ENCODE data around the gene LDLRAD4.

The LDLRAD4 gene

DNA sequence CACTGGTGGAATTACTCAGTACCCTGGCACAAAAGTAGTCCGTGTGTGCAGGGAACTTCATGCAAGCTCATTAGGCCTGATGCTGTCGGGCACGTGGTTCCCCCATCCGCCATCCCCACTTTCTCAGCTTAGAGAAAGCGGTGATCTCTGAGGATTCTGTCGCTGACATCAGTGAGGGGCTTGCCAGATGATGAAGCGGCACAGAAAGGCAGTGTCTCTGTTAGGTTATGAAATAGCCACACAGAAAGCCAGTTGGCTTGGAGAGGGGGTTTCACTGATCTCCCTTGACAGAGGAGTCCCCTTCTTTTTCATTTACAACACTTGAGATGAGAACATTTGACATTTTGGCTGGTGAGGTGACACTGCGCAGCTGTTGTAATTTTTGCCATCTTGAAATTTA, 328.1 kb downstream of the LDLRAD4 start:
- DNase-seq = no peak

GRCh38 chr18:13547347-13547746, 328.8 kb downstream of the LDLRAD4 start:
- no peak for DNase-seq

DNA sequence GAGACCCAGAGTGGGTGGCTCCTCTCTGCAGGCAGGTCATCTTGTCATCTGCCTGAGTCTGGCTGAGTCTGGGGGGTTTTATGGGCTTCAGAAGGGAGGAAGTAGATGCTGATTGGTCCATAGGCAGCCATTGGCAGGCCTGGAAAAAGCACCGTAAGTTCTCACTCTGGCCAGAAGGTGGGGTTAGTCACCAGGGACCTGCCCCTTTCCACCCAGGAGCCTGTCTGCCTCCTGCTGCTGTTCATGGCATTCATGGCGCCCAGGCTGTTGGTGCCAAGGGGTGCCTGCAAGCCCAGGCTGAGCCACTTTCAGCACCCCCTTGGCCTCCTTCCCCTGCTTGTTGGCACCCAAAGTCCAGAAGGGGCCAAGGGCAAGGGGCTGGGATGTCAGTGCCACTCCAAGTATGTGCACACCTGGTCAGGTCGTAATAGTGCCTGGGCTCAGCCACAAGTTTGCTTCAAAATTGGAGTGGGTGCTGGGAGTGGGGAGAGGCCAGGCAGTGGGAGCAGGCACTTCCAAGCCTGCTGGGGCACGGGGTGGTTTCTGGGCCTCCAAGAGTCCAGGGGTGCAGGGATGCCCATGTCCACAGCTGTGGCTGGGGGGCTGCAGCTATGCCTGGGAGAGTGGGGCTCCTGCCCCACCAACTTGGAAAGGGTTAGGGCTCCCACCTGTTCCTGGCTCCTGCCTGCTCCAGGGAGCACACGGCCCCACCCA, 329.7 kb downstream of the LDLRAD4 start:
- no peak for DNase-seq

- no peak for DNase-seq
Measured at GRCh38 chr18:13548966-13549879, 330.7 kb downstream of the LDLRAD4 start.

GRCh38 chr18:13549880-13550232, 331.3 kb downstream of the LDLRAD4 start:
- no peak for DNase-seq

GRCh38 chr18:13550418-13551304, 332.1 kb downstream of the LDLRAD4 start:
- DNase-seq = no peak

DNA sequence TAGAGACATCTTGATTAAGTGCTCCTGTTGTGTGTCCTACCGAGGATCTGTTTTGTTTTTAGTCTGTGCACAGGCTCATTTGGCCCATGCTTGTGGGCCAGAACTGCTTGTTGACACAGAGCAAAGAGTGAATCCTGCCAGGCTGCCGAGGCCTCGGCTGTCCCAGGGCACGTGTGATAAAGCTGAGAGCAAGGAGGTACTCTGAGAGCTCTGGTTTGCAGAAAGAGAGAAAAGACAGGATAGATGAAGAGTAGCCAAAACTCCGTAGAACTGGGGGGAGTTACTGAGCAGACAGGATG, 332.7 kb downstream of the LDLRAD4 start:
- DNase-seq = no peak

DNA sequence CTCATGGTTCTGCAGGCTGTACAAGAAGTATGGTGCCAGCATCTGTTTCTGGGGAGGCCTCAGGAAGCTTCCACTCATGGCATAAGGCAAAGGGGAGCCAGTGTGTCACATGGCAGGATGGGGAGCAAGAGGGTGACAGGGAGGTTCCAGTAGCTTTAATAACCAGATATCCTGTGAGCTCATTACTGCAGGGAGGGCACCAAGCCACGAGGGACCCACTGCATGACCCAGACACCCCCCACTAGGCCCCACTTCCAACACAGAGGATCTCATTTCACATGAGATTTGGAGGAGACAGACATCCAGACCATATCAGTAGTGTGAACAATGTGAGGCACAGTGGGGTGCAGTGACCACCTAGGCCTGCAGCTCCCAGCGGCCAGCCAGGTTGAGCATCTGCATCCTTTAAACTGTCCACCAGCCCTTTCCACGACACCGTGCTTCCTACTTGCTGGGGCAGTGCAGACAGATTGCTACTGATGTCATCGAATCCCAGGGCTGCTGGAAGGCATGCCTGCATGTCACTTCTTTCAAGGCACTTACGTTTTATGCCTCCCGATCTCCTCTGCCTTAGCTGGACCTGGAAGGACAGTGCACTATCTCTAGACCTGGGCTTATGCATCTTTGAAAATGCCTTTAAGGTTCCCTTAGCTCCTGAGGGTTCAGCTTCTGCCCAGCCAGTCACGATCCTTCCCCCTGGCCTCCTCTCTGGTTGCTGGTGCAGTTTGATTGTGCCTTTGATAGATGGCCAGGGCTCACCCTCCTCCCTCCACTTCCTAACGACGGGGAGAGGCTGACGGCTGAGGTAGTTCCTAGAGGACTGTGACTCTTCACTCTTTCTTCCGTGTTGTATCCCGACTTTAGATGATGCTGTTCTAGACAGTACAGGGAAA, 333.5 kb downstream of the LDLRAD4 start:
- no peak for DNase-seq

DNA sequence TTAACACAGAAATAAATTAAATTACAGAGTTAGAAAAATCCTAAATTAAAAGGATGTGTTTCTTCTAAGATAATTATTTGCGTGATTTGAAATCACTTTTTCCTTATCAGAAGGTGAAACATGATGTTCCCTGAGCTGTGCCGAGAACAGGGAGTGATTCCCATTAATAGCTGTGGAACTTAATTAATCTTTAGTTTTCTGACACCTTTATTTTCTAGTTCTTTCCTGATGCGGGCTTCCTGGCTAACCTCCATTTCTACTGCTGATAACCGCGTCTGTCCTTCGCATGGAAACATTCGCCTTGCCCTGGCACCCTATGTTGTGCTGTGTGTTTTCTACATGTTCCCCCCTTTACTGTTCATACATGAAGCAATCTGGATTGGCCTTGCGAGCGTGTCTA, 334.9 kb downstream of the LDLRAD4 start:
- no peak for DNase-seq

GRCh38 chr18:13555192-13555591, 336.6 kb downstream of the LDLRAD4 start:
- no peak for DNase-seq

DNA sequence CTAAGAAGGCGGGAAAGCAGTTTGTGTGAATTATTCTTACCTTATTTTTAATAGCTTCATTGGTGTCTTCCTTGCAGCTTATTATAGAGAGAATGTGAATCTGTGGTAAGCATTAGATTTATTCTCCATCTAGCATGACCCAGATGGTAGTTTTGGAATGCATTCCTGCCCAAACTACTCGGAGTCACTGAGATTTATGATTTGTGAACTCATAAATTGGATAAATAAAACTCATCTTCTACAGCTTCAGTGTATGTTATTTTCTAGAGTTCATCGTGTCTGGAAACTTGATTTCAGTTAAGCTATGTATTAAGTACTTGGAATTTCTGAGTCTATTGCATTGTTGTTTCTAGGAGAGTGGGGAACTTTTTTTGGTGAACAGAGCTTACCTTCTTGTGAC, 337.3 kb downstream of the LDLRAD4 start:
- DNase-seq = no peak

DNA sequence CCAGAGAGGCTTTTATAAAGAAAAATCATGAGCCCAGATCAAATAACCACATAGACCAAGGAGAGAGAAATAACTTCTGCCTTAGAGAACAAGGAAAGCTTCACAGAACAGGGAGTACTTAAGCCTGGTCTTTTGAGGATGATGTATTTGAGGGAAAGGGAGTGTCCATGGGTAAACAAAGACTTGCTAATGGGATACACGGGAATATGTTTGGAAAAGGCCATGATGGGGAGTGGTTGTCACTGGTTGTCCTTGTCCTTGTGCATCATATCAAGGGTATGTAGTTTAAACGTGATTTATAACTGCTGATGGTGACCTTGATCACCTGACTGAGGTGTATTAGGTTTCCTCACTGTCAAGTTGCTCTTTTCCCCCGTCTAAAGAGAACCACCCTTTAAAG, 337.9 kb downstream of the LDLRAD4 start:
- DNase-seq = no peak

GRCh38 chr18:13558124-13558523, 339.6 kb downstream of the LDLRAD4 start:
- DNase-seq = peak; percentile 12

- no peak for DNase-seq
Measured at GRCh38 chr18:13558790-13559189, 340.2 kb downstream of the LDLRAD4 start.

- DNase-seq = no peak
Measured at GRCh38 chr18:13559754-13560153, 341.2 kb downstream of the LDLRAD4 start.

DNA sequence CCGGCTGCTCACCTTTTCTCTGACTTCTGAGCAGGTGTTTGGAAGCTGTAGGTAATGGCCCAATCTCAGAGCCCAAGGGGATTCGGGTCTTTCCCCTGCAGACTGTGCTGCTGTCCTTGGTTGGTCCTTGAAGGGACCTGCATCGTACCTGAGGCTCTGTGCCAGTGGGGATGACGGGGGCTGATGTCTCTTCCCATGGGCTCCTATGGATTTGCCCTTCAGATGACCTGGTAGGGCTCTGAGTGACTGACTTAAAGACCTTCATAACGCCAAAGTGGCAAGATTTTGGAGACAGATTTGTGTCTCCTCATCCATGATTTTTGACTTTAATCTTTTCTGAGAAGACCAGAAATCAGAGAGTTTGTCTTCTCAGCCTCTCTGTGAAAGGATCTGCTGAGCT, 341.7 kb downstream of the LDLRAD4 start:
- no peak for DNase-seq

DNA sequence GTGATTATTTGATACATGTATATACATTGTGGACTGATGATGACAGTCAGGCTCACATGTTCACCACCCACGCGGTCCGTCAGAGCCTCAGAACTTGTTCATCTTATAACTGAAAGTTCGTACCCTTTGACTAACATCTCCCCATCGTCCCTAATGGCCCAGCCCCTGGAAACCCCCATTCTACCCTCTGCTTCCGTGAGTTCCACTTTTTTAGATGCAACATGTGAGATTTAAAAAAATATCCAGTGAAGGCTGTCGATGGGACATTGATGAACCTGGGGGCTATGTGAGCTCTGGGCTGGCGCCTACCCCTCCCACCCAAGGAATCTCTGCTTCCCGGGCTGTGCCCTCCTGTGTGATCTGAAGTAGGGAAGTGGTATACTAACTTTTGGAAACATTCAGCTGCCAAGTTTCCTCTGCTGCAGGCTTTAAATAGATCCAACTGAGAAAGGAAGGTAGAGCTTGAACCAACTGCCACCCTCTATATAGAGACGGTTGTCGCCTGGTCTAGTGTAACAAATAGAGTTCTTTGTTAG, 344.0 kb downstream of the LDLRAD4 start:
- DNase-seq = no peak

DNA sequence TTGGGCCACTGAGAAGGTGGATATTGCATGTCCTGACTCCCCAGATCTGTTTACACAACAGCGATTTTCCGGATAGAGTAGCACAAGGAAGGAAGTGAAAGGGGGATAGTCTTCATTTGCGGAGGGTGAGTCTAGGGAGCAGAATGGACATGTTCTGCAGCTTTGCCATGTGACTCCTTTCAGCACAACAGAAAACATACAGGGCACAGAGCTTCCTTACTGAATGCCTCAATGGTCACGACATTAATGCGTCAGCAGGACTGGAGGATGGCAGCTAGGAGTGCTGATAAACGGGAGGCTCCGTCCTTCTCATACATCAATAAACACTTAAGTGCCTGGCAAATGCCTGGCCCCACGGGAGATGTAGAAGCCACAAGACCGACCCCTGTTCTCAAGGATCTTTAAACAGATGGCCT, 344.8 kb downstream of the LDLRAD4 start:
- no peak for DNase-seq

DNA sequence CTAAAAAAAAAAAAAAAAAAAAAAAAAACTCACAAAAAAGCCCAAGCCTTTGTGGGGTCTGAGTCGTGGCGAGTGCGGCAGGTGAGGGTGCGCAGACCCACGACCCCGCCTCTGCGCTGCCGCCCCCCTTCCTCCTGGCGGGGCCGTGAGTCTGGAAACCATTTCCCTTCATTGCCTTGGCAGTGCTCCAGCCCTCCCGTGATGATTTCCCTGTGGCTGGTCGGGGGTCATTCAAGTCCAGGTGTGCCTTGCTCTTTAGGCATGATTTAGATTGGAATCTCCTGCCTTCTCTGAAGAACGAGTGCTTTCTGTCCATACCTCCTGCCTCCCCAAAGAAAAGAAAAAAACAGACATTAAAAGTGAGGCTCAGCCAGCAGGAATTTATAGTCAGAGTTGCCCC, 346.0 kb downstream of the LDLRAD4 start:
- no peak for DNase-seq

- DNase-seq = no peak
Measured at GRCh38 chr18:13565228-13565627, 346.7 kb downstream of the LDLRAD4 start.

GRCh38 chr18:13566941-13567746, 348.6 kb downstream of the LDLRAD4 start:
- DNase-seq = no peak

Measured in DMS 273 treated with DMSO at 0.1 percent for 48 hours (cell line).